Esophagus muscularis mucosa (tissue), 4 donors: ENCODE measurements around the gene SIAH3.

Experiments used
- CTCF ChIP-seq, 3 experiments: fragments of 200-600 bp in 2 of 3; fragments of 450-650 bp in 1 of 3; sonication (generic) in 2 of 3; IDR thresholded peaks; one replicate each; pipeline ENCODE4 v1.5.1; 2017 to 2019; ENCODE audit warnings: antibody characterized with exemption in 3 of 3, mild to moderate bottlenecking in 2 of 3, moderate library complexity in 1 of 3
- EP300 ChIP-seq: sonication (generic); formaldehyde crosslinking; IDR thresholded peaks from one replicate; pipeline ENCODE4 v1.6.1; 2017; ENCODE audit warnings: antibody characterized with exemption
- POLR2A ChIP-seq: fragments of 450-650 bp; IDR thresholded peaks from one replicate; pipeline ENCODE4 v1.6.1; 2017; ENCODE audit warnings: antibody characterized with exemption, moderate library complexity, mild to moderate bottlenecking, low read depth
- POLR2AphosphoS5 ChIP-seq, 2 donors: sonication (generic); formaldehyde crosslinking; IDR thresholded peaks; one replicate each; pipeline ENCODE4 v1.6.1; 2017; ENCODE audit warnings: antibody characterized with exemption in 2 of 2

GRCh38 chr13:45870232-45870631 lies 18.7 kb upstream of the SIAH3 start:
- TF ChIP-seq CTCF (IDR thresholded peaks at IDR 0.05), result no peak
- TF ChIP-seq POLR2A, result no peak
- no peak for TF ChIP-seq POLR2AphosphoS5 (IDR thresholded peaks at IDR 0.05)
- no peak for TF ChIP-seq EP300
